RWPE1 (cell line): ENCODE results near the gene HOXB2.

Experiments
- CTCF ChIA-PET: fragments of 350-600 bp; sonication (Branson Sonifier 250); formaldehyde crosslinking; extraction: SDS; loops from one replicate; lab custom pipeline; 2021; lab: Yijun Ruan, JAX
- POLR2A ChIA-PET: fragments of 400-600 bp; formaldehyde crosslinking; extraction: SDS; loops from one replicate; lab custom pipeline; 2020; ENCODE audit warnings: antibody characterized with exemption; ENCODE audit not compliant: low non-redundant PET; lab: Yijun Ruan, JAX
- DNase-seq: peaks from one replicate; pipeline ENCODE4 v3.0.0; 2012; ENCODE audit warnings: low spot score
- H3K27ac ChIP-seq: fragments of 450-650 bp; 2 replicates; pipeline ENCODE4 v1.5.1; 2017
- TF ChIP-seq, protein P1 (sequence below): fragments of 450-650 bp; conservative IDR thresholded peaks from 2 replicates; pipeline ENCODE4 v1.5.1; 2017; ENCODE audit warnings: low read depth, mild to moderate bottlenecking

HOXB2 gene

GRCh38 chr17:48529683-48530009 is 15.3 kb downstream of the HOXB2 start:
- no peak for DNase-seq
- no peak overlapping the region for H3K27ac ChIP-seq
- ChIA-PET CTCF (no interaction called here), POLR2A (no interaction called here)
- TF ChIP-seq, protein P1, sequence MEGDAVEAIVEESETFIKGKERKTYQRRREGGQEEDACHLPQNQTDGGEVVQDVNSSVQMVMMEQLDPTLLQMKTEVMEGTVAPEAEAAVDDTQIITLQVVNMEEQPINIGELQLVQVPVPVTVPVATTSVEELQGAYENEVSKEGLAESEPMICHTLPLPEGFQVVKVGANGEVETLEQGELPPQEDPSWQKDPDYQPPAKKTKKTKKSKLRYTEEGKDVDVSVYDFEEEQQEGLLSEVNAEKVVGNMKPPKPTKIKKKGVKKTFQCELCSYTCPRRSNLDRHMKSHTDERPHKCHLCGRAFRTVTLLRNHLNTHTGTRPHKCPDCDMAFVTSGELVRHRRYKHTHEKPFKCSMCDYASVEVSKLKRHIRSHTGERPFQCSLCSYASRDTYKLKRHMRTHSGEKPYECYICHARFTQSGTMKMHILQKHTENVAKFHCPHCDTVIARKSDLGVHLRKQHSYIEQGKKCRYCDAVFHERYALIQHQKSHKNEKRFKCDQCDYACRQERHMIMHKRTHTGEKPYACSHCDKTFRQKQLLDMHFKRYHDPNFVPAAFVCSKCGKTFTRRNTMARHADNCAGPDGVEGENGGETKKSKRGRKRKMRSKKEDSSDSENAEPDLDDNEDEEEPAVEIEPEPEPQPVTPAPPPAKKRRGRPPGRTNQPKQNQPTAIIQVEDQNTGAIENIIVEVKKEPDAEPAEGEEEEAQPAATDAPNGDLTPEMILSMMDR: no peak

DNA sequence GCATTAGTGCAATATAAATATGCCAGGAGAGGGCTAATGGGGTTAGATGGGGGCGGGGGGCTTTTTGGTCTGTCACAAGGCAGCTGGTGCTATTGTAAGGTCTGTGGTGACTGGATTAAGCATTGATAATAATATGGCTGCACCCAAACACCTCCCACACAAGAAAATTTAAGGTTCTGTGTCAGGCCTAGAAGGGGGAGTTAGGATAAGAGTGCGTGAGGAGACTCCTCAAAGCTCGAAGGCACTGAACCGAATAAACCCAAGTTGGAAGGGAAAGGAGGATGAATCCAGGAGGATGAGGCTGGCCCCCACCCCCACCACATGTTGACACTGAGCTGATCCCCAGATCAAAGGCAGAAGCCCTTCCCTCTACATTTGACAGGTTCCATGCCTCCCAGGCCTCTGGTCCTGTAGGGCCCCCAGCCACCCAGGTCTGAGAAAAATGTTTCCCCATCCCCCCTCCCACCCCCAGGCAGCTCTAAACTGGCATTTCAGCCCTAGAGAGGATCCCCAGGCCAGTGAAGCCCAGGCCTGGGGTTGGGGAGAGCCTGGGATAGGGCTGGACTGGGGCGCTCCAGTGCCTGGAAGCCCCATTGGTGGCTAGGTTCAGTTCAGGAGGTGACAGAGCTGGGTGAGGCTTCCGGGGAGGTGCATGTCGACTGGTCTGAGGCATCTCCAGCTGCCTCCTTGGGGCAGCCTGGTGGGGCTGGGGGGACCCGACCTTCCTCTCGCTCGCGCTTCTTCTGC is 15.8 kb downstream of the HOXB2 start:
- TF ChIP-seq, protein P1: no peak
- no peak overlapping the region for H3K27ac ChIP-seq
- DNase-seq: no peak
- ChIA-PET CTCF (no interaction called here), POLR2A (no interaction called here)

DNA sequence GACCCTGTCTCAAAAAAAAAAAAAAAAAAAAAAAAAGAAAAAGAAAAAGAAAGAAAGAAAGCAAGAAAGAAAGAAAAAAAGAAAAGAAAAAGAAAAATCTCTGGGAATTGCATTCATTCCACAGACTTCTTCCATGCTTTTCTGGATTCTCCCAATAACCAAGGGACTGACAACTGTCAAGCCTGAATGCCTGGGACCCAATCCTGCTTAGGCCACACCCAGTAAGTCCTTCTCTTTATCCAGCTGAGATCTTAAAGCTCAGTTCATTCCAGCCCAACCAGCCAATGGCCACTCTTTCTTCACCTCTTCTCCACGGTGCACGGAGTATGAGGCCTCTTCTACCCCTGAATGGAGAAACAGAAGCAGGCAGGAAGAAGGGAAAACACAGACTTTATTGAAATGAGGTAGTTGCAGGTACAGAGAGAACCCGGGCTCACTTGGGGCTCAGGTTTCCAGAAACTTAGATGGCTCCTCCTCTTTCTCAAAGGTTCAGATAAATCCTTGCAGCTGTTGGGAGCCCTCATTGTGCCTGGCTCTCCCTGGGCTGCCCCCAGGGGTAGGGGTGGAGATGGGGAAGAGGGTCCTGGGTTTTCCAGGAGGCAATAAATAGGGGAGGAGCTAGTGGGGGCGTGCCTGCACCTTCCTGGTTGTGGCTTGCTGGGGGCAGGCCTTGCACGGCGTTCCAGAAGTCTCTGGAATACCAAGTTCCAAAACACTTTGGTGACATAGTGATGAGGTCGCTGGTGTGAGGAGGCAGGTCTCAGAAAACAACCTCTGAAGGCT is 16.6 kb downstream of the HOXB2 start:
- TF ChIP-seq, protein P1: no peak
- CTCF ChIA-PET: interaction anchor here (0.6 kb wide), 1 partner anchor 146 kb away, joined by 5 read pairs; no protein-coding TSS in a partner anchor
- DNase-seq: no peak
- H3K27ac ChIP-seq: no peak overlapping the region
- POLR2A ChIA-PET: no interaction called here

DNA sequence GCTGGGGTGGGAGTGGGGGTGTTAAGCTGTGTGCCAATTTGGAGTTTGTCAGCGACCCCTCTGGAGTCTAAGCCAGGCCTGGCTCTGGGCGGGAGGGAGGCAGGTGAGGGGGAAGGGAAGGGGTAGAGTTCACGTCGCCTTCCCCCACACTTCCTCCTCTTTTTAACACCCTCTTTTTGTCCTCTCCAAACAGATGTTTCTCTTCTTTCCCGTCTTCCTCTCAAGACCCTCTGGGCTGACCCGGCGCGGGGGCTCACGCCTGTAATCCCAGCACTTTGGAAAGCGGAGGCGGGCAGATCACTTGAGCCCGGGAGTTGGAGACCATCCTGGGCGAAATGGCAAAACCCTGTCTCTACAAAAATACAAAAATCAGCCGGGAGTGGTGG is 17.4 kb downstream of the HOXB2 start:
- DNase-seq: no peak
- ChIA-PET POLR2A (no interaction called here), CTCF (interaction anchor here (0.6 kb wide), 1 partner anchor 147 kb away, joined by 5 read pairs; no protein-coding TSS in a partner anchor)
- H3K27ac ChIP-seq: no peak overlapping the region
- TF ChIP-seq, protein P1: no peak

DNA sequence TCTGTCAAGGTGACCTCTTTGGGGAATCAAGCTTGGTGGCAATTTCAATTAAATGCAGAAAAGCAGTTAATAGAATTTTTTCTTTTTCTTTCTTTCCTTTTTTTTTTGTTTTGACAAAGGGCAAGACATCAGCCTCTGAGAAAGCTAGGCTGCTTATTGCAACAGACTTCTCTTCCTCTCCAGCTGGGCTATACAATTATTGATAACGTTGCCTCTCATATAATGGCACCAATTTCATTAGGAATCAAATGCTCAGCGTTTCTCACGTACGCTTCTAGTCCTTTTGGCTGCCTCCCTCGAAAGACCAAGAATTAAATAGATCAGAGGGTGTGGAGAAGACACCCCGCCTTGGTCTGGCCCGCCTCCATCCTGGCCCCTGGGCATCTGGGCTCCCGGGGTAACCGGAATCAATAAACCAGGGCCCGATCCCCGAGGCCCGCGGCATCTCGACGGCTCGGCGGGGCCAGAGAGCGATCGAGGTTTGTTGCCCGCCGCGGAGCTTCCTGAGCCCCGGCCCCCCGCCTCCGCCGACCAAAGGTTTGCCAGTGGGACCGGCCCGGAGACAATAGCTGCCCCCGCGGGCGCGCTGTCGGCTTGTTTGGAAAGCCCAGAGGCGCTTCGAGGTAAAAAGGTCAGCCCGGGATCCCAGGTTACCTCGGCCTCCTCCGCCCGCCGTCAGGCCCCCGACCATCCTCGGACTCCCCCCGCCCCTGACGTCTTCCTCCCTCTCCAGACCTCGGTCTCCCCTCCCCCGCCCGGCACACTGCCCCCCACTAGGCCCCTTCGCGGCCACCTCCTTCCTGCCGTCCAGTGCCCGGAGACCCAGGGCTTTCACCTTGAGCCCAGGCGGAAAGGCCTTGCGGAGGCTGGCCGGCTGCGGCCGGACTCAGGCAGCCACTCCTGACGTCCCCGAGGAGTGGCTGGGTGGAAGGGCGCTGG is 18.0 kb downstream of the HOXB2 start:
- H3K27ac ChIP-seq: no peak overlapping the region
- TF ChIP-seq, protein P1: no peak
- ChIA-PET CTCF (interaction anchor here (0.6 kb wide), 2 partner anchors 26 to 88 kb away, joined by 3 read pairs; partner anchors contain the start of gene HOXB8), POLR2A (no interaction called here)
- no peak for DNase-seq

DNA sequence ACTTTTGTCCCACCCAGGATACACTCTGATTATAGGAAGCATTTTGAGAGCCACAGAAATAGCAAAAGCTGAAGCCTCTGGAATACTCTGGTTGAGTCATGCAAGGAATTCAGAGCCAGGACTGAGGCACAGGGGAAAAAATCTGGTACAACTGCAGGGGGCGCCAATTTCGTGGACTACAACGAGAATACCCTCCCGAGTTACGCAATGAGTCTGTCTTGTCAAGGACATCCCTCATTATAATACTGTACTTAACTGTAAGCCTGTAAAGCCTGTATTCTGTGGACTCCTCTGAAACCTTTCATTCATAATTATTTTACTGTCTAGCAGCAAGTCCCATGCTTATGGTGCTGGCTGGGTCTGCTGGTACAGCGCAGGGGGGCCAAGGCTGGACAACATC is 21.9 kb downstream of the HOXB2 start:
- no peak for DNase-seq
- H3K27ac ChIP-seq: no peak overlapping the region
- CTCF ChIA-PET: interaction anchor here (0.8 kb wide), 1 partner anchor 9 kb away, joined by 3 read pairs; no protein-coding TSS in a partner anchor
- POLR2A ChIA-PET: no interaction called here
- TF ChIP-seq, protein P1: no peak
